ENCODE measurements around the gene BTG1. TPM values are rescaled to one million over a fixed set of nuclear protein-coding genes. Genes with fewer than 3 reads are reported as not detected.

The BTG1 gene
- total and polyA plus RNA-seq, 2 of the 8 experiments (the other 6 are each of a cell fraction or from before 2014, with no cell fraction given), result 17.1 to 32.7 TPM

DNA sequence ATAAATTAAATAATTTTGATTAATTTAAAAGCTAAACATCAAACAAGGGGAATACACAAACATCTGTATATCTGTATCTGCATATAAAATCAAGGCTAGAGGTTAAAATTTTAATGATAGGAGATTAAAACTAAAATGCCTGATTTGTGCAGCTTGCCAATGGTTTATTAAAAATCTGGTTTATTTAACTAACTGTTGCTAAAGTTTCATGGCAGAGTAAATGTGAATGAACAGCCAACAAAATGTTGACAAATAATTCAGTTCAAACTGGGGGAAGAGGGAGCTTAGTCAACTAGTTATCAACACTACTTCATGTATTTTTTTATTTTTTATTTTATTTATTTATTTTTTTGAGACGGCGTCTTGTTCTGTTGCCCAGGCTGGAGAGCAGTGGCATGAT is 43.0 kb downstream of the BTG1 start (continued):
- TF ChIP-seq, protein P1, sequence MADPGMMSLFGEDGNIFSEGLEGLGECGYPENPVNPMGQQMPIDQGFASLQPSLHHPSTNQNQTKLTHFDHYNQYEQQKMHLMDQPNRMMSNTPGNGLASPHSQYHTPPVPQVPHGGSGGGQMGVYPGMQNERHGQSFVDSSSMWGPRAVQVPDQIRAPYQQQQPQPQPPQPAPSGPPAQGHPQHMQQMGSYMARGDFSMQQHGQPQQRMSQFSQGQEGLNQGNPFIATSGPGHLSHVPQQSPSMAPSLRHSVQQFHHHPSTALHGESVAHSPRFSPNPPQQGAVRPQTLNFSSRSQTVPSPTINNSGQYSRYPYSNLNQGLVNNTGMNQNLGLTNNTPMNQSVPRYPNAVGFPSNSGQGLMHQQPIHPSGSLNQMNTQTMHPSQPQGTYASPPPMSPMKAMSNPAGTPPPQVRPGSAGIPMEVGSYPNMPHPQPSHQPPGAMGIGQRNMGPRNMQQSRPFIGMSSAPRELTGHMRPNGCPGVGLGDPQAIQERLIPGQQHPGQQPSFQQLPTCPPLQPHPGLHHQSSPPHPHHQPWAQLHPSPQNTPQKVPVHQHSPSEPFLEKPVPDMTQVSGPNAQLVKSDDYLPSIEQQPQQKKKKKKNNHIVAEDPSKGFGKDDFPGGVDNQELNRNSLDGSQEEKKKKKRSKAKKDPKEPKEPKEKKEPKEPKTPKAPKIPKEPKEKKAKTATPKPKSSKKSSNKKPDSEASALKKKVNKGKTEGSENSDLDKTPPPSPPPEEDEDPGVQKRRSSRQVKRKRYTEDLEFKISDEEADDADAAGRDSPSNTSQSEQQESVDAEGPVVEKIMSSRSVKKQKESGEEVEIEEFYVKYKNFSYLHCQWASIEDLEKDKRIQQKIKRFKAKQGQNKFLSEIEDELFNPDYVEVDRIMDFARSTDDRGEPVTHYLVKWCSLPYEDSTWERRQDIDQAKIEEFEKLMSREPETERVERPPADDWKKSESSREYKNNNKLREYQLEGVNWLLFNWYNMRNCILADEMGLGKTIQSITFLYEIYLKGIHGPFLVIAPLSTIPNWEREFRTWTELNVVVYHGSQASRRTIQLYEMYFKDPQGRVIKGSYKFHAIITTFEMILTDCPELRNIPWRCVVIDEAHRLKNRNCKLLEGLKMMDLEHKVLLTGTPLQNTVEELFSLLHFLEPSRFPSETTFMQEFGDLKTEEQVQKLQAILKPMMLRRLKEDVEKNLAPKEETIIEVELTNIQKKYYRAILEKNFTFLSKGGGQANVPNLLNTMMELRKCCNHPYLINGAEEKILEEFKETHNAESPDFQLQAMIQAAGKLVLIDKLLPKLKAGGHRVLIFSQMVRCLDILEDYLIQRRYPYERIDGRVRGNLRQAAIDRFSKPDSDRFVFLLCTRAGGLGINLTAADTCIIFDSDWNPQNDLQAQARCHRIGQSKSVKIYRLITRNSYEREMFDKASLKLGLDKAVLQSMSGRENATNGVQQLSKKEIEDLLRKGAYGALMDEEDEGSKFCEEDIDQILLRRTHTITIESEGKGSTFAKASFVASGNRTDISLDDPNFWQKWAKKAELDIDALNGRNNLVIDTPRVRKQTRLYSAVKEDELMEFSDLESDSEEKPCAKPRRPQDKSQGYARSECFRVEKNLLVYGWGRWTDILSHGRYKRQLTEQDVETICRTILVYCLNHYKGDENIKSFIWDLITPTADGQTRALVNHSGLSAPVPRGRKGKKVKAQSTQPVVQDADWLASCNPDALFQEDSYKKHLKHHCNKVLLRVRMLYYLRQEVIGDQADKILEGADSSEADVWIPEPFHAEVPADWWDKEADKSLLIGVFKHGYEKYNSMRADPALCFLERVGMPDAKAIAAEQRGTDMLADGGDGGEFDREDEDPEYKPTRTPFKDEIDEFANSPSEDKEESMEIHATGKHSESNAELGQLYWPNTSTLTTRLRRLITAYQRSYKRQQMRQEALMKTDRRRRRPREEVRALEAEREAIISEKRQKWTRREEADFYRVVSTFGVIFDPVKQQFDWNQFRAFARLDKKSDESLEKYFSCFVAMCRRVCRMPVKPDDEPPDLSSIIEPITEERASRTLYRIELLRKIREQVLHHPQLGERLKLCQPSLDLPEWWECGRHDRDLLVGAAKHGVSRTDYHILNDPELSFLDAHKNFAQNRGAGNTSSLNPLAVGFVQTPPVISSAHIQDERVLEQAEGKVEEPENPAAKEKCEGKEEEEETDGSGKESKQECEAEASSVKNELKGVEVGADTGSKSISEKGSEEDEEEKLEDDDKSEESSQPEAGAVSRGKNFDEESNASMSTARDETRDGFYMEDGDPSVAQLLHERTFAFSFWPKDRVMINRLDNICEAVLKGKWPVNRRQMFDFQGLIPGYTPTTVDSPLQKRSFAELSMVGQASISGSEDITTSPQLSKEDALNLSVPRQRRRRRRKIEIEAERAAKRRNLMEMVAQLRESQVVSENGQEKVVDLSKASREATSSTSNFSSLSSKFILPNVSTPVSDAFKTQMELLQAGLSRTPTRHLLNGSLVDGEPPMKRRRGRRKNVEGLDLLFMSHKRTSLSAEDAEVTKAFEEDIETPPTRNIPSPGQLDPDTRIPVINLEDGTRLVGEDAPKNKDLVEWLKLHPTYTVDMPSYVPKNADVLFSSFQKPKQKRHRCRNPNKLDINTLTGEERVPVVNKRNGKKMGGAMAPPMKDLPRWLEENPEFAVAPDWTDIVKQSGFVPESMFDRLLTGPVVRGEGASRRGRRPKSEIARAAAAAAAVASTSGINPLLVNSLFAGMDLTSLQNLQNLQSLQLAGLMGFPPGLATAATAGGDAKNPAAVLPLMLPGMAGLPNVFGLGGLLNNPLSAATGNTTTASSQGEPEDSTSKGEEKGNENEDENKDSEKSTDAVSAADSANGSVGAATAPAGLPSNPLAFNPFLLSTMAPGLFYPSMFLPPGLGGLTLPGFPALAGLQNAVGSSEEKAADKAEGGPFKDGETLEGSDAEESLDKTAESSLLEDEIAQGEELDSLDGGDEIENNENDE (IDR thresholded peaks at IDR 0.05; ENCODE audit: insufficient replicate concordance, low read length), result no peak
- TF ChIP-seq CTBP2 (IDR thresholded peaks at IDR 0.05; ENCODE audit: borderline replicate concordance, insufficient read depth, insufficient read length, low read length) (no peak), CHD2 (IDR thresholded peaks at IDR 0.05; ENCODE audit: low read length) (no peak), SIRT6 (IDR thresholded peaks at IDR 0.05; ENCODE audit: low read length) (no peak), ZNF274 (IDR thresholded peaks at IDR 0.05; ENCODE audit: borderline replicate concordance, extremely low read depth, low read length) (no peak), CEBPB (IDR thresholded peaks at IDR 0.05; ENCODE audit: low read depth, low read length) (no peak), JUND (IDR thresholded peaks at IDR 0.05; ENCODE audit: low read length) (no peak)
- TF ChIP-seq, protein P2, sequence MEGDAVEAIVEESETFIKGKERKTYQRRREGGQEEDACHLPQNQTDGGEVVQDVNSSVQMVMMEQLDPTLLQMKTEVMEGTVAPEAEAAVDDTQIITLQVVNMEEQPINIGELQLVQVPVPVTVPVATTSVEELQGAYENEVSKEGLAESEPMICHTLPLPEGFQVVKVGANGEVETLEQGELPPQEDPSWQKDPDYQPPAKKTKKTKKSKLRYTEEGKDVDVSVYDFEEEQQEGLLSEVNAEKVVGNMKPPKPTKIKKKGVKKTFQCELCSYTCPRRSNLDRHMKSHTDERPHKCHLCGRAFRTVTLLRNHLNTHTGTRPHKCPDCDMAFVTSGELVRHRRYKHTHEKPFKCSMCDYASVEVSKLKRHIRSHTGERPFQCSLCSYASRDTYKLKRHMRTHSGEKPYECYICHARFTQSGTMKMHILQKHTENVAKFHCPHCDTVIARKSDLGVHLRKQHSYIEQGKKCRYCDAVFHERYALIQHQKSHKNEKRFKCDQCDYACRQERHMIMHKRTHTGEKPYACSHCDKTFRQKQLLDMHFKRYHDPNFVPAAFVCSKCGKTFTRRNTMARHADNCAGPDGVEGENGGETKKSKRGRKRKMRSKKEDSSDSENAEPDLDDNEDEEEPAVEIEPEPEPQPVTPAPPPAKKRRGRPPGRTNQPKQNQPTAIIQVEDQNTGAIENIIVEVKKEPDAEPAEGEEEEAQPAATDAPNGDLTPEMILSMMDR (IDR thresholded peaks at IDR 0.05; ENCODE audit: control extremely low read depth in 1 of 3, insufficient read depth in 1 of 3, low read depth in 1 of 3, low read length in 3 of 3), result no peak
- TF ChIP-seq, protein P3, sequence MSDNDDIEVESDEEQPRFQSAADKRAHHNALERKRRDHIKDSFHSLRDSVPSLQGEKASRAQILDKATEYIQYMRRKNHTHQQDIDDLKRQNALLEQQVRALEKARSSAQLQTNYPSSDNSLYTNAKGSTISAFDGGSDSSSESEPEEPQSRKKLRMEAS (IDR thresholded peaks at IDR 0.05), result no peak
